Inferior parietal cortex (tissue), 1 donor: ENCODE data around the gene PAPPA2.
"Not testable (repeated sequence)": the region's sequence is repeated elsewhere in the genome, so short reads cannot be mapped to it uniquely, and the experiment has no call there.

Experiments used
- DNase-seq: peaks from one replicate; pipeline ENCODE4 v3.0.0-alpha.2; 2016; ENCODE audit errors: extremely low spot score

Gene PAPPA2

GRCh38 chr1:176692988-176693696 is 230.2 kb downstream of the PAPPA2 start:
- no peak for DNase-seq

- DNase-seq, result peak; percentile 8
Observed at GRCh38 chr1:176693697-176694329, 230.8 kb downstream of the PAPPA2 start.

GRCh38 chr1:176694713-176695112 is 231.7 kb downstream of the PAPPA2 start:
- no peak for DNase-seq

DNA sequence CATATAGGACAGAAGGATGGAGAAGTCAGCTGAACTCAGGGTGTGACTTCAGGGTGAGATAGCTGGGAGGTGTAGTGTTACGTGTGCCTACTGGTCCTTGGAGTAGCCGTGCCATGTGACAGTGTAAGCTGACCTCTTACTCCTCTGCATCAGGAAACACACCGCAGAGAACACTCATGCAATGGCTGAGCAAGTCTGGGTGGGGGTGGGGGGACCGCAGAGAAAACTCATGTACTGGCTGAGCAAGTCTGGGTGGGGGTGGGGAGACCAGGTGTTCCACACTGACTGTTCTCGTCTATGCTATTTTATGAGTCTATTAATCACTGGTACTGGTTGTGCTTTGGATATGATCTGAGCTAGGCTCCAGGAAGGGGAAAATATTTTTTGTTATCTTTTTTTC is 233.1 kb downstream of the PAPPA2 start:
- DNase-seq, result no peak

DNA sequence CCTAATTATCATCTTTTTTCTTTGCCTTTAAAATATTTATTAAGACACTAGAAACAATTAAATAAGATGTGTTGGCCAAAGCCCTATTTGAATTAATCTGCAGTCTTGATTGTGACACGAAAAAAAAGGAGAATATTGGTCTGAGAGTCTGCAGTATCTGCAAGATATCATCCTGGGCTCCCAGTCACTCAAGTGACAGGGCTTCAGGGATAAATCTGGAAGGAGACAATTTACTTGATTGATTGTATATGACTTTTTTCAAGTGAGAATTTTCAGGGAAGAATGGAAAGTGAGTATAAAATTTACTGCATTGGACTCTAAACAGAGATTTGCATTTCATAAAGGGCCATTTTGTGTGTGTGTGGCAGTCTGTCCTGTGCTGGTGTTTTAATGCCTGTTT is 233.7 kb downstream of the PAPPA2 start:
- DNase-seq, result no peak

GRCh38 chr1:176699821-176700220 is 236.8 kb downstream of the PAPPA2 start:
- no peak for DNase-seq

- DNase-seq, result no peak
Observed at GRCh38 chr1:176701151-176701866, 238.3 kb downstream of the PAPPA2 start.

DNA sequence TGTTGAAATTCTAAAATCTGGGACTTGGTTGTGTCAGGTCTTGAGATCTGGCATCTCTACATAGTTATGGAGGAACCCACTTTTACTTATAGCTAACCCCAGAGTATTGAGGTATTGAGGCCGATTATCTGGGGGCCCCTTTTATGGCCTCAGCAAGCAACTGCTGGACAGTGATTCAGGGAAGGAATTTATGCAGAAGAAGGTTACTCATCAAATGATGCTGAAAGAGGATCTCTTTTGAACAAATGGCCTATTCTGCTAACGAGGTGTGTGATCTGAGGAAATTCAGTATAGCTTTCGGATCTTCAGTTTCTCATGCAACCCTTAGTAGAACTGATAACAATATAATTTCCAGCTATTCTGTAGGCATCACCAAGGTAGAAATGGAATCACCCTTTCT is 239.9 kb downstream of the PAPPA2 start:
- DNase-seq, result no peak

DNA sequence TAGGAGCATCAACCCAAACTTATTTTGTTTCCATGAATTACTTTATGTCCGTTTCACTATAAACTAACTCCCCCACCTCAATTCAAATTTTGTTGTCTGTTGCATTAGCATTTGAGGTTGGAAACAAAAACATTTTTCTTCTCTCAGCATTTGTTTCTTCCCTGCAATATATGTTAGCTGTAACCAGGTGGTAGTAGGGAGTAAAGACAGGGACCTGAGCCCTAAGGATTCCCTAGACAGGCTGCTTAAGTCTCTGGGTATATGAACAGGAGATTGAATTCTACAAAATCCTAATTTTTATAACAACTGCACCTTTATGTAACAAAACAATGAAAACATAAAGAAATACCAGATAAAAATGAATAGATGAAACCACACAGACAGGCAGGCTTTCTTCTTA is 242.6 kb downstream of the PAPPA2 start:
- no peak for DNase-seq

DNA sequence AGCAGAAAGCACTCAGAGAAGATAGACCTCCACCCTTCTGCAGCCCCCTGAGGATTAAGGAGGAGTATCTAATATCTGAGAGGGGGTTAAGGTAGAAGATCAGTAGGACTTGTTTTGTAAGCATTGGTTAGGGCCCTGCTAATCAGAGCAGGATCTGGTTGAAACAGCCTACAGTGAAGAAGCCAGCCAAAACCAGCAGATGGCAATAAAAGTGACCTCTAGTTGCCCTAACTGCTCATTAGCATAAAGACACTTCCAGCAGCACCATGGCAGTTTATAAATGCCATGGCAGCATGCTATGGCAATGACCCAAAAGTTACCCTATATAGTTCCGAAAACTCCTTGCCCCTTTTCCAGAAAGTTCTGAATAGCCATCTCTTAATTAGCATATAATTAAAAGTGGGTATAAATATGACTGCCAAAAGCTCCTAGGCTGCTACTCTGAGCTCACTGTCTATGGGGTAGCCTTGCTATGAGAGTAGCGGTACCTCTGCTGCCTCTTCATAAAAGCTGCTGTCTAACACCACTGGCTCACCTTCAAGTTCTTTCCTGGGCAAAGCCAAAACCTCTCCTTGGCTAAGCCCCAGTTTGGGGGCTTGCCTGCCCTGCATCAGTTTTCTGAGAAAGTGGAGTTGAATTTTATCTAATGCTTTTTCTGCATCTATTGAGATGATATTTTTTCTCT is 254.2 kb downstream of the PAPPA2 start:
- peak; percentile 15 for DNase-seq

GRCh38 chr1:176719447-176719846 is 256.5 kb downstream of the PAPPA2 start:
- DNase-seq, result no peak

DNA sequence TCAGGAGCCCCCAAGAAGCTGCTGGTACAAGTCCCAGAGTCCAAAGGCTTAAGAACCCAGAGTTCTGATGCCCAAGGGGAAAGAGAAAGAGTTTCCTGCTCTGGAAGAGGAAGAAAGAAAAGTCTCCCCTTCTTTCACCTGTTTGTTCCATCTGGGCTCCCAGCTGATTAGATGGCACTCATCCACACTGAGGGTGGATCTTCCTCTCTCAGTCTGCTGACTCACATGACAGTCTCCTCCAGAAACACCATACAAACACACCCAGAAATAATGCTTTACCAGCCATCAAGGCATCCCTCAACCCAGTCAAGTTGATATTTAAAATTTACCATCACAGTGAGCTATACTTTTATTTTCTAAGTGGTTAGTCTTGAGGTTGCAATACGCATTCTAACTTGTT is 257.9 kb downstream of the PAPPA2 start:
- DNase-seq, result no peak

GRCh38 chr1:176733661-176734060 is 270.7 kb downstream of the PAPPA2 start:
- no peak for DNase-seq

GRCh38 chr1:176735201-176735600 is 272.2 kb downstream of the PAPPA2 start:
- DNase-seq, result no peak

DNA sequence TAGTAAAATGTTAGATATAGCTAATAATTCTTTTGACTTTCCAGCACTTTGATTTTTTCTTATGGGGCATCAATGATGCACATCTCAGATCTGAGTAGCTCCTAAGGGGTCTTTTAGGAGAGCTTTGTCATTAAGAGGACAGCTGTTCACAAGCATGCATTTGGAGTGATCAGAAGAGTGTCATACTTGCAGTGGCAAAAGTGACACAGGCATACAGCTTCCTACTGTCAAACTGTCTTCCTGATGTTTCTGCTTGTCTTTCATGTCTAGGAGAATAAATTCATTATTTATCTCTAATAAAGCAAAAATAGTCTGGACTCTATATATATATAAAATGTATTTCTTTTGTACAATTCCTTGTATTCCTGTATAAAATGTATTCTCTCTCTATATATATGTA is 273.0 kb downstream of the PAPPA2 start:
- DNase-seq, result no peak

DNA sequence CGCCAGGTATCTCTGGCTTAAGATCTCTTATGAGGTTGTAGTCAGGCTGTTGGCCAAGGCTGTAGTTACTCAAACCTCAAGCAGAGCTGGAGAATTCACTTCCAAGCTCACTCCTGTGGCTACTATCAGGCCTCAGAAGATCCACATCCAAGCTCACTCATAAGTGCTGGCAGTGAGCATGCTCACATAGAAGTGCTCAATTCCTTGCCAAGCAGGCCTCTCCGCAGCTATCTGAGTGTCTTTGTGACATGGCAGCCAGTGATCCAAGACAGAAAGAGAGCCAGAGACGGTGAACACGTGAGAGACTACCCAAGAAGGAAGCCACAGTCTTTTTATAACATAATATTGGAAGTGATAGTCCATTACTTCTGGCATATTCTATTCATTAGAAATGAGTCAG is 278.2 kb downstream of the PAPPA2 start:
- DNase-seq, result no peak

GRCh38 chr1:176742322-176742721 is 279.3 kb downstream of the PAPPA2 start:
- DNase-seq, result no peak

DNA sequence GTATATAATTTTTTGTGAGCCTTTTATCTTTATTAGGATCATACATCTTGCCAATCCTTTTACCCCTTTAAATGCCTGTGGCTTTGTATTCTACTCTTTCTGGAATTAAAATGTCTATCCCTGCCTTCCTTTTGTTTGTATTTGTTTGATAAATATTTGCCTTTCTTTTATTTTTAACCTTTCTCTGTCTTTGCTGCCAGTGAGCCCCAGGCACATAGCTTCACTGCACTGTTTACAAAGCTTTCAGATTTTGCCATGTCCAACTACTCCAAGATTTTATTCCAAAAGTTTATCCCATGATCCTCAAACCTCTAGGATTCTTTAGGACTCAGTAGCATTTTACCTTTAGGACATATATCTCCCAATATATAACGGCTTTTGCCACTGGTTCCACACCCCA is 281.2 kb downstream of the PAPPA2 start:
- no peak for DNase-seq

DNA sequence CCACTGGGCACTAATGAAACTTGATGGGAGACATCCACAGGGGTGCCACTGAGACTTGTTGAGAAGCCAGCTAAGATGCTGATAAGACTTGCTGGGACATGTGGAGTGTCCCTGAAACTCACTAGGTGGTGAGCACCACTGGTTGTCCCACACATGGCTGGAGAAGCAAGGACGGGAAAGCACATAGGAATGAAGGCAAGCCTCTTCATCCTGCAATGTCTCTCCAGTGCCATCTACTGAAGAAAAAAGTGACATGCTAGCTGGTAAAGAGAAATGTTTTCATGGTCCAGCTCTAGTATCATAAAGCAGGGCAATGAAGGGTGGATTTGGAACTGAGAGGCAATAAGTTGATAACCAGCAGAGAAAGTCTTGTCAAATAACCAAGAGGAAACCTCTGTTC is 283.0 kb downstream of the PAPPA2 start:
- DNase-seq, result no peak

DNA sequence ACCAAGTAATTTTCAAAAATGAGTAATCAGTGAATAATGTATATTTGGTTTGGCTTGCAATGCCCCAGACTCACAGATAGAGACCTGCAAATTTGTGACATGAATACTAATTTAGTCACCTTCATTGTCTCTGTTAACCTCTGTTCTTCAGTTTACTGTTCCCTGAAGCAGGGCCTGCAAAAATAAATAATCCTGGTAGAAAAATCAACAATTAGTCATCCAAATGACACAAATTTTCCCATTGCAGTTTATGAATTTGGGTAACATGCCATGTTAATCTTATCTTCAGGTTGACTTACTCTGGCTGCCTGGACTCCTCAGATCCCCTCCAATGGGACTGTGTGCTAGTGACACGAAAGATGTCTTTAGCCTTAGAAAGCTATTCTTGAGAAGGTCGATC is 289.5 kb downstream of the PAPPA2 start:
- DNase-seq, result no peak

- no peak for DNase-seq
Observed at GRCh38 chr1:176754676-176755075, 291.7 kb downstream of the PAPPA2 start.

DNA sequence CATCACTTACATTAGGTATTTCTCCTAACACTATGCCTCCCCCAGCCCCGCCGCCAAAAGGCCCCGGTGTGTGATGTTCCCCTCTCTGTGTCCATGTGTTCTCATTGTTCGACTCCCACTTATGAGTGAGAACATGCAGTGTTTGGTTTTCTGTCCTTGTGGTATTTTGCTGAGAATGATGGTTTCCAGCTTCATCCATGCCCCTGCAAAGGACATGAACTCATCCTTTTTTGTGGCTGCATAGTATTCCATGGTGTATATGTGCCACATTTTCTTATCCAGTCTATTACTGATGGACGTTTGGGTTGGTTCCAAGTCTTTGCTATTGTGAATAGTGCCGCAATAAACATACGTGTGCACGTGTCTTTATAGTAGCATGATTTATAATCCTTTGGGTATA is 293.8 kb downstream of the PAPPA2 start:
- DNase-seq, result not testable (repeated sequence)
